Smooth muscle cell (in vitro differentiated cells): Measurements from ENCODE around the gene SORCS2. TPM values are rescaled to one million over a fixed set of nuclear protein-coding genes. Genes with fewer than 3 reads are reported as not detected.

Experiments
- DNase-seq: peaks from one replicate; lab custom pipeline; 2025; ENCODE audit not compliant: unreplicated experiment; lab: John Stamatoyannopoulos, UW
- H2AFZ ChIP-seq: fragments of 200-600 bp; sonication (generic); 2 replicates; pipeline ENCODE4 v1.6.0; 2016; ENCODE audit warnings: antibody characterized with exemption, low read depth, mild to moderate bottlenecking
- H3F3A ChIP-seq: fragments of 200-600 bp; sonication (generic); 2 replicates; pipeline ENCODE4 v1.6.0; 2017; ENCODE audit warnings: antibody characterized with exemption, low read depth
- H3K27ac ChIP-seq: fragments of 200-600 bp; sonication (generic); 2 replicates; pipeline ENCODE4 v1.5.1; 2016; ENCODE audit warnings: low read depth, mild to moderate bottlenecking
- H3K27me3 ChIP-seq: fragments of 200-600 bp; sonication (generic); 2 replicates; pipeline ENCODE4 v1.6.1; 2016; ENCODE audit warnings: low read depth, mild to moderate bottlenecking
- H3K36me3 ChIP-seq: fragments of 200-600 bp; sonication (generic); 2 replicates; pipeline ENCODE4 v1.5.1; 2016; ENCODE audit warnings: low read depth
- H3K4me1 ChIP-seq: fragments of 200-600 bp; sonication (generic); 2 replicates; pipeline ENCODE4 v1.5.1; 2016; ENCODE audit warnings: low read depth
- H3K4me2 ChIP-seq: fragments of 200-600 bp; sonication (generic); 2 replicates; pipeline ENCODE4 v1.6.0; 2016; ENCODE audit warnings: mild to moderate bottlenecking
- H3K4me3 ChIP-seq: fragments of 200-600 bp; sonication (generic); 2 replicates; pipeline ENCODE4 v1.5.1; 2016; ENCODE audit warnings: mild to moderate bottlenecking
- H3K79me2 ChIP-seq: fragments of 200-600 bp; sonication (generic); 2 replicates; pipeline ENCODE4 v1.6.0; 2016; ENCODE audit warnings: low read depth, mild to moderate bottlenecking
- H3K9ac ChIP-seq: fragments of 200-600 bp; sonication (generic); 2 replicates; pipeline ENCODE4 v1.6.0; 2016; ENCODE audit warnings: low read depth
- H3K9me3 ChIP-seq: fragments of 200-600 bp; sonication (generic); replicated peaks from 2 replicates; pipeline ENCODE4 v1.5.1; 2016; ENCODE audit warnings: low read depth
- H4K20me1 ChIP-seq: fragments of 200-600 bp; sonication (generic); 2 replicates; pipeline ENCODE4 v1.6.0; 2016; ENCODE audit warnings: low read depth
- CTCF ChIP-seq: fragments of 200-600 bp; sonication (generic); IDR thresholded peaks from 2 replicates; pipeline ENCODE4 v1.5.1; 2017; ENCODE audit warnings: borderline replicate concordance, mild to moderate bottlenecking, antibody characterized with exemption; ENCODE audit not compliant: insufficient read depth, poor library complexity, severe bottlenecking
- WGBS: methylation state at CpG from one replicate; pipeline ENCODE4 v1.1.7; 2016; ENCODE audit warnings: low lambda C conversion rate; 5-methylcytosine and 5-hydroxymethylcytosine counted together
- polyA plus RNA-seq: library from polyadenylated mRNA; unstranded; fragments of >200 nt; fragmentation: Nextera tagmentation; extraction: Ambion mirVana; gene quantifications from 2 replicates; pipeline ENCODE4 v1.2.1, GENCODE V29; 2016
- total RNA-seq: library from RNA; depleted of rRNA; stranded (reverse); fragments of >200 nt; gene quantifications from 2 replicates; pipeline ENCODE4 v1.2.3, GENCODE V29; 2014

SORCS2 gene
- total and polyA plus RNA-seq, 2 experiments from 2014 or later = 5.2 to 9.3 TPM

- 53% methylated on average over 2 of the region's 2 CpGs for WGBS
- no peaks in the 10 kb centered on the region for H3K36me3 ChIP-seq
- H3K4me1 ChIP-seq = peaks cover 7% of the 10 kb centered on the region
- no peak overlapping the region for H3K4me3 ChIP-seq
- H3K27me3 ChIP-seq = peaks cover 63% of the 10 kb centered on the region
- no peaks in the 10 kb centered on the region for H3K9me3 ChIP-seq
- no peak overlapping the region for H3K9ac ChIP-seq
- no peaks in the 10 kb centered on the region for H3K79me2 ChIP-seq
- no peak for TF ChIP-seq CTCF
- DNase-seq = no peak
- no peak overlapping the region for H2AFZ ChIP-seq
- H4K20me1 ChIP-seq = no peaks in the 10 kb centered on the region
- H3F3A ChIP-seq = no peaks in the 10 kb centered on the region
- no peak overlapping the region for H3K27ac ChIP-seq
- H3K4me2 ChIP-seq = no peak overlapping the region
Measured at GRCh38 chr4:7190278-7190594, 2.1 kb upstream of the SORCS2 start.

GRCh38 chr4:7190691-7191545 is 1.4 kb upstream of the SORCS2 start:
- no peak overlapping the region for H3K9ac ChIP-seq
- H3K9me3 ChIP-seq = no peaks in the 10 kb centered on the region
- no peak overlapping the region for H3K4me2 ChIP-seq
- WGBS = 93% methylated on average over 11 of the region's 11 CpGs
- peaks cover 63% of the 10 kb centered on the region for H3K27me3 ChIP-seq
- H2AFZ ChIP-seq = no peak overlapping the region
- no peaks in the 10 kb centered on the region for H3K36me3 ChIP-seq
- TF ChIP-seq CTCF = no peak
- peaks cover 8% of the 10 kb centered on the region for H3K4me1 ChIP-seq
- H3K4me3 ChIP-seq = no peak overlapping the region
- no peaks in the 10 kb centered on the region for H4K20me1 ChIP-seq
- no peak overlapping the region for H3K27ac ChIP-seq
- no peak for DNase-seq
- H3K79me2 ChIP-seq = no peaks in the 10 kb centered on the region
- no peaks in the 10 kb centered on the region for H3F3A ChIP-seq

- H4K20me1 ChIP-seq = no peaks in the 10 kb centered on the region
- no peak overlapping the region for H3K4me3 ChIP-seq
- H3K27ac ChIP-seq = no peak overlapping the region
- no peak for TF ChIP-seq CTCF
- H3F3A ChIP-seq = no peaks in the 10 kb centered on the region
- H3K4me2 ChIP-seq = peak overlapping the region; percentile 71
- H3K27me3 ChIP-seq = peaks cover 58% of the 10 kb centered on the region
- no peaks in the 10 kb centered on the region for H3K36me3 ChIP-seq
- WGBS = 85% methylated on average over 22 of the region's 22 CpGs
- H3K4me1 ChIP-seq = peaks cover 12% of the 10 kb centered on the region
- no peaks in the 10 kb centered on the region for H3K9me3 ChIP-seq
- DNase-seq = no peak
- H3K79me2 ChIP-seq = no peaks in the 10 kb centered on the region
- peak overlapping the region; percentile 66 for H2AFZ ChIP-seq
- no peak overlapping the region for H3K9ac ChIP-seq
Measured at GRCh38 chr4:7191546-7192251, 639 bp upstream of the SORCS2 start.
